Neural crest cell (in vitro differentiated cells): ENCODE measurements around the gene SPRTN. TPM values are rescaled to one million over a fixed set of nuclear protein-coding genes. Genes with fewer than 3 reads are reported as not detected.

ENCODE experiments used
- DNase-seq: peaks from one replicate; pipeline ENCODE4 v3.0.0; 2021; ENCODE audit warnings: low read depth, mixed read lengths, low spot score
- H3K27ac Mint-ChIP-seq: one replicate; pipeline ENCODE4 v1.8.0; 2021; ENCODE audit warnings: mild to moderate bottlenecking, mixed read lengths; ENCODE audit not compliant: unreplicated experiment
- H3K27me3 Mint-ChIP-seq: 2 replicates; pipeline ENCODE4 v1.8.0; 2021; ENCODE audit warnings: low read depth, mild to moderate bottlenecking, mixed read lengths
- H3K36me3 Mint-ChIP-seq: 2 replicates; pipeline ENCODE4 v1.8.0; 2021; ENCODE audit warnings: low read depth, mild to moderate bottlenecking, mixed read lengths
- H3K4me1 Mint-ChIP-seq: 2 replicates; pipeline ENCODE4 v1.8.0; 2021; ENCODE audit warnings: mixed read lengths
- H3K4me3 Mint-ChIP-seq: one replicate; pipeline ENCODE4 v1.8.0; 2021; ENCODE audit warnings: mild to moderate bottlenecking, mixed read lengths
- H3K9me3 Mint-ChIP-seq: 2 replicates; pipeline ENCODE4 v1.8.0; 2021; ENCODE audit warnings: mixed read lengths
- total RNA-seq: library from RNA; stranded (reverse); gene quantifications from 2 replicates; pipeline ENCODE4 v1.2.1, GENCODE V29; 2021
- TF ChIP-seq, protein P1 (sequence below): fragments of 200-600 bp; sonication (generic); conservative IDR thresholded peaks from 2 replicates; pipeline ENCODE4 v1.5.0; 2021; ENCODE audit warnings: antibody characterized with exemption, mild to moderate bottlenecking

Gene SPRTN
- total RNA-seq, 1 donor from 2014 or later: 17.2 TPM

DNA sequence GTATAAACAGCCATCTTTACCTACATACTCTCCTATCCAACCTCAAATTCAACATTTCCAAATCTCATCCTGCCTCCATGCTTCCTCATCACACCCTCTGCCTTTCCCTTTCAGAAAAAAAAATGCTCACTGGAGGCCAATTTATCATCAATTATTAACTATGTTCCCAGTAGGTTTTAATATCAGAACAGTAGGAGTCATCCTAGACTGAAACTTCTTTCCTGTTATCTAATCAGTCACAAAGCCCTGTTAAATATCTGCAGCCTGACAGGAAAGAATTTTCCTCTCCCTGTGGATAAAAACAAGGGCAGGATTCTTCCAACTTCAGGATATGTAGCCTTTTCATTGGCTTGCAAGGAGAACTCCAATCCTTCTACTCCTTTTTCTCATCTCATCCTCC lies 55.6 kb downstream of the SPRTN start:
- Mint-ChIP-seq H3K4me1 (peaks cover 28% of the 10 kb centered on the region), H3K36me3 (no peaks in the 10 kb centered on the region), H3K4me3 (peak overlapping the region; percentile 5), H3K27ac (no peak overlapping the region), H3K27me3 (no peaks in the 10 kb centered on the region), H3K9me3 (no peaks in the 10 kb centered on the region)
- no peak for DNase-seq
- TF ChIP-seq, protein P1, sequence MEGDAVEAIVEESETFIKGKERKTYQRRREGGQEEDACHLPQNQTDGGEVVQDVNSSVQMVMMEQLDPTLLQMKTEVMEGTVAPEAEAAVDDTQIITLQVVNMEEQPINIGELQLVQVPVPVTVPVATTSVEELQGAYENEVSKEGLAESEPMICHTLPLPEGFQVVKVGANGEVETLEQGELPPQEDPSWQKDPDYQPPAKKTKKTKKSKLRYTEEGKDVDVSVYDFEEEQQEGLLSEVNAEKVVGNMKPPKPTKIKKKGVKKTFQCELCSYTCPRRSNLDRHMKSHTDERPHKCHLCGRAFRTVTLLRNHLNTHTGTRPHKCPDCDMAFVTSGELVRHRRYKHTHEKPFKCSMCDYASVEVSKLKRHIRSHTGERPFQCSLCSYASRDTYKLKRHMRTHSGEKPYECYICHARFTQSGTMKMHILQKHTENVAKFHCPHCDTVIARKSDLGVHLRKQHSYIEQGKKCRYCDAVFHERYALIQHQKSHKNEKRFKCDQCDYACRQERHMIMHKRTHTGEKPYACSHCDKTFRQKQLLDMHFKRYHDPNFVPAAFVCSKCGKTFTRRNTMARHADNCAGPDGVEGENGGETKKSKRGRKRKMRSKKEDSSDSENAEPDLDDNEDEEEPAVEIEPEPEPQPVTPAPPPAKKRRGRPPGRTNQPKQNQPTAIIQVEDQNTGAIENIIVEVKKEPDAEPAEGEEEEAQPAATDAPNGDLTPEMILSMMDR: no peak

DNA sequence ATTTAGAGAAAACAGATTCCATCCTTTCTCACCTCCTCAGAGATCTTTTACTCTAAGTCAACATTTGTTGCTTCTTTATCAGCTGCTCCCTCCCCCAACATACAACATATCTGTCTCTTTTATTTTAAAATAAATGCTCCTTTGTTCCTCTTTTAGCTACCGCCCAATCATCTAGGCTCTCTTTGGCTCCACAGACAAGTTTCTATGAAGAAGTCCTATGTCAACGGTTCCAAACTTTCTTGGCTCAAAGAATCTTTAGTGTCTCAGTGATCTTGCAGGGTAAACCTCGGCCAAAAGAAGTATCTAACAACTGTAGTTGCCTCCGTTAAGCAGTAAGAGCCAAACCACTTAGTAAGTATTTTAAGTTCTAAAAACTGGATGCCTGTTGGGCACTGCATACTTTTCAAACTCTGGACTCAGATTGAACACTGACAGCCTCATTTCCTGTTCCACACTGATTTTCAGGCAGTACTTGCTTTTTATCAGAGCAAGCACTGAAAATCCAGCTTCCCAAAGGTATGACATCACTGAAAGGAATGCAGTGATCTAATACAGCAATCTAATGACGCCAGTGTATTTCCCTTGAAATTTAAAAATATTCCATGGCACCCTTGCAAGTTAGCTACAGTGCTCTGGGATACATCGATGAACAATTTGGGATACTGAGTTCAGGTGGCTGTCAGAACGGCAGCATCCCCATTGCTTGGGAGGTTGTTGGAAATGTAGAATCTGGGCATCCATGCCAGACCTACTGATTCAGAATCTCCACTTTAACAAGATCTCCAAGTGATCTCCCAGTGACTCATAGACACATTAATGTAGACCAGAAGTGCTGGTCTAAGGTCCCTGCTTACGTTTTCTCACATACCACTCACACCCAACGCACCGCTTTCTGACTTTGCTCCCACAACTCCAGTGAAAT lies 57.2 kb downstream of the SPRTN start:
- H3K9me3 Mint-ChIP-seq: no peaks in the 10 kb centered on the region
- no peaks in the 10 kb centered on the region for H3K27me3 Mint-ChIP-seq
- peak overlapping the region; percentile 70 for H3K27ac Mint-ChIP-seq
- no peaks in the 10 kb centered on the region for H3K36me3 Mint-ChIP-seq
- H3K4me3 Mint-ChIP-seq: peak overlapping the region; percentile 9
- TF ChIP-seq, protein P1: no peak
- DNase-seq: no peak
- peaks cover 28% of the 10 kb centered on the region for H3K4me1 Mint-ChIP-seq

DNA sequence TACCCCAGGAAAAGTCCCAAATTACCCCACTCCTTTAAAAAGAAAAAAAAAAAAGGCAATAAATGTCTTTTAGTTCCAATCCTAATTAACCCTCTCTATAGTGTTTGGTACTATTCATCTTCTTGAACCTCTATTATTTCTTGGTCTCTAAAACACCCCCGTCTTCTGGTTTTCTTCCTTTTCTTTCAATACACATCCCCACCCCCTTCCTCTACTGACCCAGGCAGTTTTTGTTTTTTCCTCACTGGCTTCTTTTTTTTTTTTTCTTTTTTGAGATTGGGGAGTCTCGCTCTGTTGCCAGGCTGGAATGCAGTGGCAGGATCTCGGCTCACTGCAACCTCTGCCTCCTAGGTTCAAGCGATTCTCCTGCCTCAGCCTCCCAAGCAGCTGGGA lies 57.9 kb downstream of the SPRTN start:
- H3K27ac Mint-ChIP-seq: peak overlapping the region; percentile 70
- no peaks in the 10 kb centered on the region for H3K27me3 Mint-ChIP-seq
- peaks cover 28% of the 10 kb centered on the region for H3K4me1 Mint-ChIP-seq
- DNase-seq: no peak
- H3K4me3 Mint-ChIP-seq: peak overlapping the region; percentile 9
- TF ChIP-seq, protein P1: no peak
- H3K36me3 Mint-ChIP-seq: no peaks in the 10 kb centered on the region
- H3K9me3 Mint-ChIP-seq: no peaks in the 10 kb centered on the region

DNA sequence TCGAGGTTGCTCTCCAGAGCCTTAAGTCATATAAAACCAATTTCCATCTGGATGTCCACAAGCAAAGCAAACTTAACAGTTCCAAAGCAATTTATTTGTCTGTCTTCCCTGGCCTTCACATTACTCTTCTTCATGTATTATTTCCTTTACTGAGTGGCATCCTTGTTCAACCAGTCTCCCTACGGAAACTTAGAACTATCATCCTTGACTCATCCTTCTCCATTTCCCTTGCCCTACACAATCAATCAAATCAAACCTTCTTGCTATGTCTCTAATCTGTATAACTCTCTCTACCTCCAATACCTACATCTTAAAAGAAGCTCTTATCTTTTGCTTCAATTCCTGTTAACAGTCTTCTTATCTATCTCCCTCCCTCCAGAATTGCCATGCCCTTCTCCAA lies 58.5 kb downstream of the SPRTN start:
- no peaks in the 10 kb centered on the region for H3K36me3 Mint-ChIP-seq
- TF ChIP-seq, protein P1: no peak
- no peaks in the 10 kb centered on the region for H3K27me3 Mint-ChIP-seq
- no peak overlapping the region for H3K4me3 Mint-ChIP-seq
- no peak for DNase-seq
- peaks cover 28% of the 10 kb centered on the region for H3K4me1 Mint-ChIP-seq
- no peak overlapping the region for H3K27ac Mint-ChIP-seq
- no peaks in the 10 kb centered on the region for H3K9me3 Mint-ChIP-seq

DNA sequence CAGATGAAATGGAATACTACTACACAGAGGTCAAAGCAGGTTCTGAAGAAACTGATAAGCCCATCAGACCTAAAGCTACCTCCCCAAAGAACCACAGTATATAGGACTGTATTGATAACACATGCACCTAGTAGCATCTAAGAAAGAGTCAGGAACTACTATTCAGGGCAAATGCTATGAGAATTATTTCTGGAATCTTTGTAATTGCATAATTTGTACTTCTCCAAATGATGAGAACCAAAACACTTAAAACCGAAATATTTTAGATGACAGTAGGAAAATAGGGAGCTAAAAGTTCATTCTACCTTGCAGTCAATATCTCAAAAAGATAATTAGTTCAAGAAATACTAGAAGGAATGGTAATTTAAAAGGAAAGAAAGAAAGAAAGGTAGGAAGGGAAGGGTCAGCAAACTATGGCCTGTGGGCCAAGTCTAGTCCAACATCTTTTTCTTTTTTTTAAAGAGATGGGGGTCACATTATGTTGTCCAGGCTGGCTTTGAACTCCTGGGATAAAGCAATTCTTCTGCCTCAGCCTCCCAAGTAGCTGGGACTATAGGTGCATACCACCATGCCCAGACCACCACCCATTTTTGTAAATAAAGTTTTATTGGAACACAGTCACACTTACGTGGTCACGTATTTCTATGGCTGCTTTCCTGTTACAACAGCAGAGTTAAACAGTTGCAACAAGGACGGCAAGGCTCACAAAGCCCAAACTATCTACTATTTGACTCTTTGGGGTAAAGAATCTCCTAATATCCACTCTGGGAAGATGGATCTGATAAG lies 60.0 kb downstream of the SPRTN start:
- H3K4me1 Mint-ChIP-seq: peaks cover 28% of the 10 kb centered on the region
- no peak overlapping the region for H3K27ac Mint-ChIP-seq
- H3K9me3 Mint-ChIP-seq: no peaks in the 10 kb centered on the region
- no peak overlapping the region for H3K4me3 Mint-ChIP-seq
- H3K27me3 Mint-ChIP-seq: no peaks in the 10 kb centered on the region
- H3K36me3 Mint-ChIP-seq: no peaks in the 10 kb centered on the region
- DNase-seq: no peak
- TF ChIP-seq, protein P1: no peak
